LNCaP clone FGC (cell line): ENCODE measurements around the gene HOXD13.

Source experiments
- DNase-seq: peaks from one replicate; pipeline ENCODE4 v3.0.0-alpha.2; 2011; ENCODE audit warnings: low read depth
- H3K4me3 ChIP-seq: 2 replicates; pipeline ENCODE4 v1.5.1; 2011; ENCODE audit warnings: mild to moderate bottlenecking, low read depth, low read length, control low read depth
- TF ChIP-seq, protein P1 (sequence below): IDR thresholded peaks from 2 replicates; pipeline ENCODE4 v1.5.1; 2012; ENCODE audit warnings: mild to moderate bottlenecking; ENCODE audit not compliant: control insufficient read depth, insufficient read depth; ENCODE audit errors: extremely low read depth

The HOXD13 gene

DNA sequence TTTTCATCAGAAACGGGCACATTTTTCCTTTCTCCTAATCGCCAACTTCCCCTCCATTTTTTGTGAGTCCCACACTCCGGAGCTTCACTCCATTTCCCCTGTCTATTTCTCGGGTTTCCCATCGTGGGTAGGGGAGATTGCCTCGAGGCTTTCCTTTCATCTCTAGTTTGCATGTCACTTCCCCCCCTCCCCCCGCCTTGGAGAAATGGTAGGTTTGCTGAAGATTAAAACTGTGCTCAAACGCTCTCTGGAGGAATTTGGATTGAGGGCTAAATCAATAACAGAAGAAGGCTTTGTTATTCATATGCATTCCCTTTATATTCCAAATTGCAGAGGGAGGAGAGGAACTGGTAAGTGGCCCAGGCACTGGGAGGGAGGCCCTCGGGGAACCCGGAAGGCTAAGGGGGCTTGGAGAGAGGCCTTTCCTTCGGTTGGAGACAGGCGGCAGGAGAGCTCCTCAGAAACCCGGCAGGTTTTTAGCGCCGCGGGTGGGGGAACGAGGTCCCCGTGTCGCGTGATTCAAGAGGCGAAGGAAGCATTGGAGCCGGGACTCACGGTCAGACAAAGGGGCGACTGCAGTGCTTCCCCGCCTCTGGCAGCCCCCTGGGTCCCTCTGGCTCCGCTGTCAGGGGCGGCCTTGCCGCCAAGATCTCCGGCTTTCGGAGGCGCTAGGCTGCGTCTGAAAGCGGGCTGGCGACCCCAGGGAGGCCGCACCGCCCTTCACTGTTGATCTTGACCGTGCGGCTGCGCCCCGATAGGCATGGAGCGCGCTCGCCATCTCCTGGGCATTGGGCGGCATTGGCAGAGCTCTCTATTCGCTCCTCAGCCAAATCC is 4.7 kb downstream of the HOXD13 start:
- H3K4me3 ChIP-seq = peak overlapping the region; percentile 37
- DNase-seq = no peak
- TF ChIP-seq, protein P1, sequence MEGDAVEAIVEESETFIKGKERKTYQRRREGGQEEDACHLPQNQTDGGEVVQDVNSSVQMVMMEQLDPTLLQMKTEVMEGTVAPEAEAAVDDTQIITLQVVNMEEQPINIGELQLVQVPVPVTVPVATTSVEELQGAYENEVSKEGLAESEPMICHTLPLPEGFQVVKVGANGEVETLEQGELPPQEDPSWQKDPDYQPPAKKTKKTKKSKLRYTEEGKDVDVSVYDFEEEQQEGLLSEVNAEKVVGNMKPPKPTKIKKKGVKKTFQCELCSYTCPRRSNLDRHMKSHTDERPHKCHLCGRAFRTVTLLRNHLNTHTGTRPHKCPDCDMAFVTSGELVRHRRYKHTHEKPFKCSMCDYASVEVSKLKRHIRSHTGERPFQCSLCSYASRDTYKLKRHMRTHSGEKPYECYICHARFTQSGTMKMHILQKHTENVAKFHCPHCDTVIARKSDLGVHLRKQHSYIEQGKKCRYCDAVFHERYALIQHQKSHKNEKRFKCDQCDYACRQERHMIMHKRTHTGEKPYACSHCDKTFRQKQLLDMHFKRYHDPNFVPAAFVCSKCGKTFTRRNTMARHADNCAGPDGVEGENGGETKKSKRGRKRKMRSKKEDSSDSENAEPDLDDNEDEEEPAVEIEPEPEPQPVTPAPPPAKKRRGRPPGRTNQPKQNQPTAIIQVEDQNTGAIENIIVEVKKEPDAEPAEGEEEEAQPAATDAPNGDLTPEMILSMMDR = peak; percentile 88

DNA sequence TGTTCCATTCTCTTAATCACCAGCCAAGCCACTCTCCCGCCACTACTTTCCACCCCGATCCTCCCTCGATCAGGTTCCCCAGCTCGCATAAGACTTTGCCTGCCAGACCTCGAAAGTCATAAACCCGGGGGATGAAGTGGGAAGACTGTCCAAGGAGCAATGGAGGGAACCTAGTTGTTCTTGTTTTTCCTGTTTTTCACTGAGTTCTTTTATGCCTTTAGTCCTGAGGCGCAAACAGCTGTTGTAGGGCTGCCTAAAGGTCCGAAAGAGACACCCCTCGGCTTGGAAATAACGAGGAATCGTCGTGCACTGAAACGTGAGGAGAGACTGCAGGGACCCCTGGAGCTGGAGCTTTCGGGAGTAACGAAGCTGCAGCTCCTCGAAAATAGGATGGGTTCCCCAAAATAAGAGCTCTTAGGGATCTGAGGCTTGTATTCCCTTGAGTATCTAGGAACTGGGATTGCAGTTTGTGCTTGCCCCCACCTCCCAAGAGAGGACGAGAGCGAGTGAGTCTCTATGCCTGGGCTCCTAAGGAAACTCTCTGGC is 5.4 kb downstream of the HOXD13 start:
- TF ChIP-seq, protein P1 = no peak
- no peak for DNase-seq
- peak overlapping the region; percentile 37 for H3K4me3 ChIP-seq

GRCh38 chr2:176098366-176099158 is 6.0 kb downstream of the HOXD13 start:
- no peak overlapping the region for H3K4me3 ChIP-seq
- no peak for DNase-seq
- TF ChIP-seq, protein P1 = no peak

DNA sequence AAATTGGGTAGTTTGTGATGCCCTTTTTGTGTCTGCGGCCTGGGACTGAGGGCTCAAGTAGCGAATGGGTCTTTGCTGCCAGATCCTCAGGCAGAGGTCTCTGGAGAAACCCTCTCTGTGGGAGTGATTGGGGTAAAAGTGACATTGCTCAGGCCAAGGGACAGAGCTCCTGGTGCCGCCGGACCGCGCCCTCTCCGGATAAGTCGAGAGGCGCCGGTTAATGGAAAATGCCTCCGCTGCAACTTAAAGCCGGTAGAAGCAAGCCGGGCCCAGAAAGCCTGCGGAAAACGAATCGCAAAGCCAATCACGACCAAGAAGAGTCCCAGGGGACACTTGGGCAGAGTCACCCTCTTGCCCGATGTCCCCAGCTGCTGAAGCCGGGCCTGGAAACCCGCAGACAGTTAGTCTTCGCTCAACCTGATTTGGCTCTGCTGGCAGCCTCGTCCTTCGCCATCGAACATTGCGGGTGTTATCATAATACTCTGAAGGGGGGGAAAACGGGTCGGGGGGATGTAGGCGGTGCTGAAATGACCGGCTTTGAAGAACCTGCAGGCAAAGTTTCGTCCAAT is 6.7 kb downstream of the HOXD13 start:
- TF ChIP-seq, protein P1 = no peak
- no peak overlapping the region for H3K4me3 ChIP-seq
- DNase-seq = no peak

GRCh38 chr2:176099728-176100546 is 7.4 kb downstream of the HOXD13 start, which contains the start of gene HOXD12:
HOXD12 (plus strand) TSS chr2:176099795; CDS start chr2:176099802, 7 bp downstream.
- TF ChIP-seq, protein P1 = no peak
- no peak within 1 kb of the TSS for H3K4me3 ChIP-seq
- DNase-seq = no peak
